Measurements from ENCODE around the gene ZNF774. TPM values are rescaled to one million over a fixed set of nuclear protein-coding genes. Genes with fewer than 3 reads are reported as not detected.

ZNF774 gene
- polyA plus RNA-seq, 1 donor (not counting 4 experiments of a cell fraction or from before 2014, with no cell fraction given), result 2.3 TPM

DNA sequence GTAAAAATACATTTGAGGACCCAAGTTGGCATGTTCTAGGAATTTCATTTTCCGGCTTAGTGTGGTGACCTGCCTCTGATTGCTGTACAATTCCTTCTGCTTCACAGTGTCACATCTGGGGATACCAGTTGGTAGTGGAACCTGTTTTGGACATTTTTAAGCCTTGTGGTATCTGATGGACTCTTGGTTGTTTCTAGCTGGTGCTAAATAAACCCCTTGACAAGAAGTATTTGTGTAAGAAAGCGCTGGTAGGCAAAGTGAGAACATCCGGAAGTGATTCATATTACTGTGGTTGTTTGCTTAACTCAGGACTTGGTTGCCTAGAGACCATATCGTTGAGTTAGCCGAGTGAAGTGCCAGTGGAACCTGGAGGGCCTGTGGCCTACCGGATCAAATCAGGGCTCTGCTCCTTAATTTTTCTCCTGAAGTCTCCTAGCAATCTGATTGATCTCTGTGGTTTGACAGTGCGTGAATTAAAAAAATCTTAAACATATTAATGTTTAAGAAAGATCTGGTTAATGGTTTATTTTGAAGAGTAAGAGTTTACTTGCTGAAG is 48.8 kb downstream of the ZNF774 start:
- Histone ChIP-seq H3K27me3 (ENCODE audit: control insufficient read depth, extremely low read depth, insufficient read depth, low read length) (no peaks in the 10 kb centered on the region), H3K27ac (ENCODE audit: control insufficient read depth, insufficient read depth, low read length) (peak overlapping the region; percentile 90), H3K4me3 (ENCODE audit: control insufficient read depth in 2 of 3, extremely low read depth in 1 of 3, insufficient read depth in 2 of 3, low read depth in 1 of 3, low read length in 3 of 3) (peak overlapping the region in 2 of 3 experiments; percentile 51), H4K20me1 (ENCODE audit: control insufficient read depth, extremely low read depth, insufficient read depth, low read length) (peaks cover 11% of the 10 kb centered on the region), H3K9ac (ENCODE audit: control insufficient read depth, extremely low read depth, insufficient read depth, low read length) (peak overlapping the region; percentile 64), H3K4me1 (ENCODE audit: control insufficient read depth, extremely low read depth, insufficient read depth, low read length) (peaks cover 51% of the 10 kb centered on the region), H2AFZ (ENCODE audit: control insufficient read depth, low read length) (no peak overlapping the region), H3K4me2 (ENCODE audit: control insufficient read depth, extremely low read depth, insufficient read depth, low read depth, low read length) (peak overlapping the region; percentile 69), H3K36me3 (ENCODE audit: control insufficient read depth in 2 of 2, extremely low read depth in 1 of 2, insufficient read depth in 2 of 2, low read length in 2 of 2) (peaks cover 0 to 9% of the 10 kb centered on the region in 2 experiments), H3K9me1 (ENCODE audit: control insufficient read depth, extremely low read depth, insufficient read depth, low read length) (peaks cover 4% of the 10 kb centered on the region), H3K9me3 (ENCODE audit: control insufficient read depth, low read depth, low read length) (no peaks in the 10 kb centered on the region), H3K79me2 (ENCODE audit: control insufficient read depth, insufficient read depth, low read length) (peaks cover 95% of the 10 kb centered on the region)
- FAIRE-seq, result peak; percentile 89
- dilution Hi-C loops (cut with MboI; ENCODE audit: extremely low pct_ligation_motif_present, low sequenced_read_pairs), result no loop called here
- TF ChIP-seq EZH2 (IDR thresholded peaks at IDR 0.05; ENCODE audit: low read length) (no peak), CTCF (optimal IDR thresholded peaks at IDR 0.05 in 1 of 3, IDR thresholded peaks at IDR 0.05 in 1 of 3, conservative IDR thresholded peaks at IDR 0.05 in 1 of 3; ENCODE audit: extremely low read depth in 1 of 3, insufficient read depth in 2 of 3, low read length in 3 of 3) (no peak)
- DNase-seq (ENCODE audit: low read depth, low spot score), result peak; percentile 73

DNA sequence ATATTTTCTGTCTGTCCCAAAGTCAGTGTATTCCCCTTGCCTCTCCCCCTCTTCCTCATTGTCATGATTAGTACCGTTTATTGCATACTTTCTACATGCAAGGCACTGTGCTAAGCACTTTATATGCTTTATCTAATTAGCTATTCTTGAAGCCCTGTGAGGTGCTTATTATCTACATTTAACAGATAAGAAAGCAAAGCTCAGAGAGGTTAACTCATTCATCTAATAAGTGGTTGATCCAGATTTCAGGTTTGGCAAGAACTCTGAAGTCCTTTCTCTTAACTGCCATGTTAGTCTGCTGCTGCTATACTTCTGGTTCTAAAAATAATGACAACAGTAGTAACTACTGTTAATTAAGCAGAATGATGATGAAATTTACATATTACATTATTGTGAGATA is 49.4 kb downstream of the ZNF774 start:
- Histone ChIP-seq H3K4me1 (ENCODE audit: control insufficient read depth, extremely low read depth, insufficient read depth, low read length) (peaks cover 46% of the 10 kb centered on the region), H4K20me1 (ENCODE audit: control insufficient read depth, extremely low read depth, insufficient read depth, low read length) (peaks cover 14% of the 10 kb centered on the region), H3K4me3 (ENCODE audit: control insufficient read depth in 2 of 3, extremely low read depth in 1 of 3, insufficient read depth in 2 of 3, low read depth in 1 of 3, low read length in 3 of 3) (peak overlapping the region in 2 of 3 experiments; percentile 26 to 51), H3K36me3 (ENCODE audit: control insufficient read depth in 2 of 2, extremely low read depth in 1 of 2, insufficient read depth in 2 of 2, low read length in 2 of 2) (peaks cover 0 to 5% of the 10 kb centered on the region in 2 experiments), H3K79me2 (ENCODE audit: control insufficient read depth, insufficient read depth, low read length) (peaks cover 95% of the 10 kb centered on the region), H3K9ac (ENCODE audit: control insufficient read depth, extremely low read depth, insufficient read depth, low read length) (peak overlapping the region; percentile 64), H3K27me3 (ENCODE audit: control insufficient read depth, extremely low read depth, insufficient read depth, low read length) (no peaks in the 10 kb centered on the region), H3K9me3 (ENCODE audit: control insufficient read depth, low read depth, low read length) (no peaks in the 10 kb centered on the region), H2AFZ (ENCODE audit: control insufficient read depth, low read length) (no peak overlapping the region), H3K4me2 (ENCODE audit: control insufficient read depth, extremely low read depth, insufficient read depth, low read depth, low read length) (peak overlapping the region; percentile 69), H3K9me1 (ENCODE audit: control insufficient read depth, extremely low read depth, insufficient read depth, low read length) (peaks cover 4% of the 10 kb centered on the region), H3K27ac (ENCODE audit: control insufficient read depth, insufficient read depth, low read length) (peak overlapping the region; percentile 90)
- dilution Hi-C loops (cut with MboI; ENCODE audit: extremely low pct_ligation_motif_present, low sequenced_read_pairs), result no loop called here
- TF ChIP-seq CTCF (optimal IDR thresholded peaks at IDR 0.05 in 1 of 3, IDR thresholded peaks at IDR 0.05 in 1 of 3, conservative IDR thresholded peaks at IDR 0.05 in 1 of 3; ENCODE audit: extremely low read depth in 1 of 3, insufficient read depth in 2 of 3, low read length in 3 of 3) (no peak), EZH2 (IDR thresholded peaks at IDR 0.05; ENCODE audit: low read length) (no peak)
- DNase-seq (ENCODE audit: low read depth, low spot score) (no peak), FAIRE-seq (no peak)
